OCI-LY1 (cell line): Measurements from ENCODE around the gene MYBL2.
A peak's percentile ranks its signal among the peaks of the same experiment; 100 is the strongest.

Source experiments
- H2AFZ ChIP-seq: fragments of 200-600 bp; sonication (generic), shearing (Covaris generic); 2 replicates; pipeline ENCODE4 v1.6.0; 2014; ENCODE audit warnings: antibody characterized with exemption, mild to moderate bottlenecking, low read length
- H3F3A ChIP-seq: fragments of 200-600 bp; sonication (generic), shearing (Covaris generic); 2 replicates; pipeline ENCODE4 v1.6.0; 2014; ENCODE audit warnings: mild to moderate bottlenecking, antibody characterized with exemption, low read length, moderate library complexity; ENCODE audit not compliant: insufficient read depth
- H3K27ac ChIP-seq: fragments of 200-600 bp; sonication (generic); 2 replicates; pipeline ENCODE4 v1.5.1; 2014; ENCODE audit warnings: low read length, mixed run types, mild to moderate bottlenecking, low read depth; ENCODE audit not compliant: poor library complexity, severe bottlenecking
- H3K27me3 ChIP-seq: fragments of 200-600 bp; sonication (generic); 2 replicates; pipeline ENCODE4 v1.6.0; 2014; ENCODE audit warnings: antibody characterized with exemption, mild to moderate bottlenecking, low read length, moderate library complexity; ENCODE audit not compliant: insufficient read depth
- H3K36me3 ChIP-seq: fragments of 200-600 bp; sonication (generic); 2 replicates; pipeline ENCODE4 v1.6.1; 2014; ENCODE audit warnings: mild to moderate bottlenecking, antibody characterized with exemption, low read length, moderate library complexity, mixed read lengths; ENCODE audit not compliant: insufficient read depth
- H3K4me1 ChIP-seq: fragments of 200-600 bp; sonication (generic); 2 replicates; pipeline ENCODE4 v1.5.1; 2014; ENCODE audit warnings: mild to moderate bottlenecking, low read length, moderate library complexity; ENCODE audit not compliant: insufficient read depth, severe bottlenecking
- H3K4me2 ChIP-seq: fragments of 200-600 bp; sonication (generic), shearing (Covaris generic); 2 replicates; pipeline ENCODE4 v1.6.1; 2014; ENCODE audit warnings: low read length
- H3K4me3 ChIP-seq: fragments of 200-600 bp; sonication (generic); 2 replicates; pipeline ENCODE4 v1.5.1; 2014; ENCODE audit warnings: low read length, low read depth, mild to moderate bottlenecking, mixed read lengths; ENCODE audit not compliant: poor library complexity, severe bottlenecking
- H3K79me2 ChIP-seq: fragments of 200-600 bp; shearing (Covaris generic); 2 replicates; pipeline ENCODE4 v1.6.1; 2016; ENCODE audit warnings: mixed run types, low read length, mixed read lengths; ENCODE audit not compliant: insufficient read depth
- H3K9ac ChIP-seq: fragments of 200-600 bp; sonication (generic), shearing (Covaris generic); 2 replicates; pipeline ENCODE4 v1.6.1; 2014; ENCODE audit warnings: mild to moderate bottlenecking, low read length, mixed read lengths
- H3K9me2 ChIP-seq: fragments of 200-600 bp; sonication (generic), shearing (Covaris generic); 2 replicates; pipeline ENCODE4 v1.6.1; 2014; ENCODE audit warnings: low read depth, mild to moderate bottlenecking, low read length, mixed read lengths
- H3K9me3 ChIP-seq: fragments of 200-600 bp; shearing (Covaris generic); 2 replicates; pipeline ENCODE4 v1.6.1; 2014; ENCODE audit warnings: low read length, mixed read lengths
- H4K20me1 ChIP-seq: fragments of 200-600 bp; sonication (generic), shearing (Covaris generic); 2 replicates; pipeline ENCODE4 v1.6.0; 2016; ENCODE audit warnings: mild to moderate bottlenecking, low read length; ENCODE audit not compliant: insufficient read depth
- EZH2 ChIP-seq: fragments of 200-600 bp; sonication (generic), shearing (Covaris generic); IDR thresholded peaks from 2 replicates; pipeline ENCODE4 v1.8.0; 2017; ENCODE audit warnings: borderline replicate concordance, mixed run types, mild to moderate bottlenecking, antibody characterized with exemption, low read length, moderate library complexity, mixed read lengths
- TF ChIP-seq, protein P1 (sequence below): fragments of 200-600 bp; sonication (generic), shearing (Covaris generic); IDR thresholded peaks from 2 replicates; pipeline ENCODE4 v1.5.1; 2017; ENCODE audit warnings: mild to moderate bottlenecking, antibody characterized with exemption, low read length, moderate library complexity, mixed read lengths

The MYBL2 gene

DNA sequence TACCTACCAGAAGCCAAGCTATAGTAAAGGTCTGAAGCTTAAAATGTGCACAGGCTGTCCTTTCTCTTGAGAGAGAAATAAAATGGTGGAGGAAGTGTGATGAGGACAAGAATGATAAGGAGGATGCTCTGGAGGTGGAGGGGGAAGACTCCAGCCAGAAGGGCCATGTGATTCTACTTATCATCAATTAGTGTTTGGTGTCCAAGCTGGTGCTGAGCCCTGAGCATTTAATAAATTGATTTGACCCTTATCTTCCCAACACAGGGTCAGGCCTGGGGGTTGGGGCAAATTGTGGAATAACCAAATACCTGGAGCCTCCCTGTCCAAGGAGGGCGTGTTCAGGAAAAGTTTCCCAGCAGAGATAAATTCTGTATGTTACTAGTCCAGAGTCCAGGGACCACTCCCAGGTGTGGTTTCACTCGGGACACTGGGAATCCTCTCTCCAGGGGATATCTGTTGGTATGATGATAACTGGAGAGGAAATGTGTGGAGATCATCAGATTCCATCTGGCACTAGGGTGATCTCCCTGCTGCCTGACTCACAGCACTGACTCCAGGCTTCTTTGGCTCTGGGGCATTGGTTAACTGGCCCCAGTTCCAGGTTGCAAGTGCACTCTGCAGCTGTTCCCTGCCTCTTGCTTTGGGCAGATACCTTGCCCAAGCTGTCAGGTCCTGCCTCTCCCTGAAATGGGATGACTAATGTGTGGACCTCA lies 3.8 kb upstream of the MYBL2 start:
- no peaks in the 10 kb centered on the region for H3K9me2 ChIP-seq
- no peaks in the 10 kb centered on the region for H3F3A ChIP-seq
- no peaks in the 10 kb centered on the region for H4K20me1 ChIP-seq
- no peak overlapping the region for H3K27ac ChIP-seq
- H3K4me1 ChIP-seq, result peaks cover 28% of the 10 kb centered on the region
- H3K4me2 ChIP-seq, result no peak overlapping the region
- H3K36me3 ChIP-seq, result peaks cover 3% of the 10 kb centered on the region; the same call in 1 of the 2 replicates
- H3K27me3 ChIP-seq, result no peaks in the 10 kb centered on the region; the same call in 1 of the 2 replicates
- H3K9me3 ChIP-seq, result no peaks in the 10 kb centered on the region
- no peak overlapping the region for H3K9ac ChIP-seq
- H3K4me3 ChIP-seq, result no peak overlapping the region
- TF ChIP-seq, protein P1, sequence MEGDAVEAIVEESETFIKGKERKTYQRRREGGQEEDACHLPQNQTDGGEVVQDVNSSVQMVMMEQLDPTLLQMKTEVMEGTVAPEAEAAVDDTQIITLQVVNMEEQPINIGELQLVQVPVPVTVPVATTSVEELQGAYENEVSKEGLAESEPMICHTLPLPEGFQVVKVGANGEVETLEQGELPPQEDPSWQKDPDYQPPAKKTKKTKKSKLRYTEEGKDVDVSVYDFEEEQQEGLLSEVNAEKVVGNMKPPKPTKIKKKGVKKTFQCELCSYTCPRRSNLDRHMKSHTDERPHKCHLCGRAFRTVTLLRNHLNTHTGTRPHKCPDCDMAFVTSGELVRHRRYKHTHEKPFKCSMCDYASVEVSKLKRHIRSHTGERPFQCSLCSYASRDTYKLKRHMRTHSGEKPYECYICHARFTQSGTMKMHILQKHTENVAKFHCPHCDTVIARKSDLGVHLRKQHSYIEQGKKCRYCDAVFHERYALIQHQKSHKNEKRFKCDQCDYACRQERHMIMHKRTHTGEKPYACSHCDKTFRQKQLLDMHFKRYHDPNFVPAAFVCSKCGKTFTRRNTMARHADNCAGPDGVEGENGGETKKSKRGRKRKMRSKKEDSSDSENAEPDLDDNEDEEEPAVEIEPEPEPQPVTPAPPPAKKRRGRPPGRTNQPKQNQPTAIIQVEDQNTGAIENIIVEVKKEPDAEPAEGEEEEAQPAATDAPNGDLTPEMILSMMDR, result no peak
- TF ChIP-seq EZH2, result no peak
- H2AFZ ChIP-seq, result no peak overlapping the region
- H3K79me2 ChIP-seq, result peaks cover 10% of the 10 kb centered on the region

DNA sequence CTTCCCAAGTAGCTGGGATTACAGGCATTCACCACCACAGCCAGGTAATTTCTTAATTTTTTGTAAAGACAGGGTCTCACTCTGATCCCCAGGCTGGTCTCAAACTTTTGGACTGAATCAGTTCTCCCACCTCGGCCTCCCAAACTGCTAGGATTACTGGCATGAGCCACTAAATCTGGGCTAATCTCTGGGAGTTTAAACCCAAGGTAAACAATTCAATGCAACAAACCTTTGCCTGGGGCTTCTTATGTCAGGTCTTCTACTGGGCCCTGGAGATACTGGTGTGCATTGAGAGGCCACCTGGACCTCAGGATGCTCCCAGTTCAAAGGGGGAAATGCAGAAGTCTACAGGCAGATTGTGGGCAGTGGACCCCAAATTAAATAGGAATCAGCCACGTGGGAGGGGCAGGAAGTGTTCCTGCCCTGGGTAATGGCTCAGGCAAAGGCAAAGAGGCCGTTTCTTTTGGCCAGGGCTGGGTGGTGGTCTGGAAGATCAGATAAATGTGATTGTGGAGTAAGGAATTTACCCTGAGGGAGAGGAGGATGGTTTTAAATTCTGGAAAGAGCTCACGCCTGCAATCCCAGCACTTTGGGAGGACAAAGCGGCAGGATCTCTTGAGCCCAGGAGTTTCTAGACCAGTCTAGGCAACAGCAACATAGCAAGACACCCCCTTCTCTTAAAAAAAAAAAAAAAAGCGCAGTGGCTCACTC lies 1.3 kb upstream of the MYBL2 start:
- peaks cover 20% of the 10 kb centered on the region for H3K36me3 ChIP-seq
- H3F3A ChIP-seq, result no peaks in the 10 kb centered on the region
- H3K27ac ChIP-seq, result no peak overlapping the region
- no peak overlapping the region for H2AFZ ChIP-seq
- H3K79me2 ChIP-seq, result peaks cover 35% of the 10 kb centered on the region
- no peaks in the 10 kb centered on the region for H3K9me3 ChIP-seq
- TF ChIP-seq, protein P1, result no peak
- no peak for TF ChIP-seq EZH2
- H4K20me1 ChIP-seq, result no peaks in the 10 kb centered on the region
- no peaks in the 10 kb centered on the region for H3K9me2 ChIP-seq
- H3K4me1 ChIP-seq, result peaks cover 46% of the 10 kb centered on the region
- no peak overlapping the region for H3K4me3 ChIP-seq
- no peaks in the 10 kb centered on the region; the same call in 1 of the 2 replicates for H3K27me3 ChIP-seq
- H3K9ac ChIP-seq, result no peak overlapping the region
- no peak overlapping the region for H3K4me2 ChIP-seq

DNA sequence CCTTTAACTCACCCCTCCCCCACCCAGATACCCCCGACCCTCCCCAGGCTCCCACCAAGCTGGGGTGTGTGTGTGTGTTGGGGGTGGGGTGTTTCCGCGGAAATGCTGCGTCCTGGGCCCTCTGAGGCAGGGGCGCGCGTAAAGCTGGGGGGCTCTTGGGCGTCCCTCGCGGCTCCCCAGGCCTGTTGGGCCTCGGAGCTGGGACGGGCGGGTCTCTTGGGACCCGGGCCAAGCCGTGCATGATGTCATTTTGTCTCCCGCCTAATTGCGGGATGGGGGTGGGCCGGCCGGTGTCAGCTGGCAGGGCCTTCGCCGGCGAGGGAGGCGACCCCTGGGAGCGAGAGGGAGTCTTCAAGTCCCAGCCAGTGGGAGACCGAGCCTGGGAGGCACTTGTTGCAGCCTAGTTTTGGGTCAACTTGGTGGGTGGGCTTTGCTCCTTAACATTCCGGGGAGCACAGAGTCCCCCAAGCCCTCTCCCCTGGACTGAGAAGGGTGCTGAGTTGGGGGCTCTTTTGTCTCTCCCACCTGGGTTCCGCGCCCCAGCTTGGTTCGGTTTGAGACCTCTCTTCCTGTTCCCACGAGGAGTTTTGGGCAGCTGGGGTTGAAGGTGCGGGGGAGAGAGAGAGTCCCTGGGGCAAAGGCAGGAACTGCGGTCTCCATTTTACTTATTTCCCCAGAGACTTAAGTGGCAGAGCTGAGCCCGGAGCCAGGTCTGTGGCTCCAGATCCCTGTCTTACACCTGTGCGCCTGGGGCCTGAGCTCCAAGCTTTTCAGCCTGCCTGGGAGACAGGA lies 623 bp downstream of the MYBL2 start:
- peaks cover 35% of the 10 kb centered on the region for H3K36me3 ChIP-seq
- H2AFZ ChIP-seq, result no peak overlapping the region
- peak overlapping the region; percentile 90 for H3K4me3 ChIP-seq
- H4K20me1 ChIP-seq, result no peaks in the 10 kb centered on the region
- no peaks in the 10 kb centered on the region for H3K9me3 ChIP-seq
- no peaks in the 10 kb centered on the region; the same call in 1 of the 2 replicates for H3K27me3 ChIP-seq
- H3K9ac ChIP-seq, result peak overlapping the region; percentile 96
- no peaks in the 10 kb centered on the region for H3F3A ChIP-seq
- peaks cover 48% of the 10 kb centered on the region for H3K79me2 ChIP-seq
- TF ChIP-seq, protein P1, result no peak
- no peak for TF ChIP-seq EZH2
- H3K27ac ChIP-seq, result peak overlapping the region; percentile 79
- H3K4me1 ChIP-seq, result peaks cover 46% of the 10 kb centered on the region
- peak overlapping the region; percentile 79 for H3K4me2 ChIP-seq
- no peaks in the 10 kb centered on the region for H3K9me2 ChIP-seq
